ENCODE results near the gene DSG1.

DSG1 gene

GRCh38 chr18:31317860-31318259 lies at the start of gene DSG1:
Gene DSG1, plus strand, starts transcription at chr18:31318160. Its CDS starts 141 bp downstream, at chr18:31318301.
- H3K4me3 ChIP-seq (ENCODE audit: low read length), result no peak within 1 kb of the TSS
- TF ChIP-seq CTCF (IDR thresholded peaks at IDR 0.05; ENCODE audit: low read depth, low read length, poor library complexity, severe bottlenecking) (no peak), EZH2phosphoT487 (IDR thresholded peaks at IDR 0.05; ENCODE audit: borderline replicate concordance, low read length) (no peak)
- no peaks in the 10 kb centered on the region for H3K4me1 ChIP-seq (ENCODE audit: control insufficient read depth, low read length)

GRCh38 chr18:31268985-31269406 lies 49.0 kb upstream of the DSG1 start:
- Histone ChIP-seq H3K4me2 (ENCODE audit: low read length) (no peak overlapping the region), H3K27me3 (ENCODE audit: control insufficient read depth, low read length) (no peaks in the 10 kb centered on the region), H4K20me1 (ENCODE audit: control insufficient read depth, insufficient read depth, low read depth, low read length) (no peaks in the 10 kb centered on the region), H3F3A (ENCODE audit: control insufficient read depth, insufficient read depth) (no peaks in the 10 kb centered on the region), H3K79me2 (ENCODE audit: control insufficient read depth, low read length) (no peaks in the 10 kb centered on the region), H3K9me2 (replicated peaks; ENCODE audit: control insufficient read depth, low read length) (no peaks in the 10 kb centered on the region), H3K4me3 (ENCODE audit: low read length) (no peak overlapping the region), H3K4me1 (ENCODE audit: control insufficient read depth, low read length) (no peaks in the 10 kb centered on the region), H3K27ac (ENCODE audit: low read depth, low read length) (no peak overlapping the region), H3K36me3 (ENCODE audit: control insufficient read depth, low read length) (no peaks in the 10 kb centered on the region), H3K9me3 (ENCODE audit: control insufficient read depth, insufficient read depth, low read length) (no peaks in the 10 kb centered on the region)
- TF ChIP-seq EZH2phosphoT487 (IDR thresholded peaks at IDR 0.05; ENCODE audit: borderline replicate concordance, low read length), result no peak
- no peak for TF ChIP-seq CTCF (IDR thresholded peaks at IDR 0.05; ENCODE audit: low read depth, low read length, poor library complexity, severe bottlenecking)

More at GRCh38 chr18:31317860-31318259, at the start of gene DSG1:
- H3F3A ChIP-seq (ENCODE audit: control insufficient read depth, insufficient read depth), result no peaks in the 10 kb centered on the region
- no peak within 1 kb of the TSS for H3K27ac ChIP-seq (ENCODE audit: low read depth, low read length)
- no peaks in the 10 kb centered on the region for H3K9me2 ChIP-seq (replicated peaks; ENCODE audit: control insufficient read depth, low read length)
- no peaks in the 10 kb centered on the region for H3K27me3 ChIP-seq (ENCODE audit: control insufficient read depth, low read length)
- no peaks in the 10 kb centered on the region for H4K20me1 ChIP-seq (ENCODE audit: control insufficient read depth, insufficient read depth, low read depth, low read length)
- H3K4me2 ChIP-seq (ENCODE audit: low read length), result no peak within 1 kb of the TSS
- no peaks in the 10 kb centered on the region for H3K79me2 ChIP-seq (ENCODE audit: control insufficient read depth, low read length)
- no peaks in the 10 kb centered on the region for H3K9me3 ChIP-seq (ENCODE audit: control insufficient read depth, insufficient read depth, low read length)
- H3K36me3 ChIP-seq (ENCODE audit: control insufficient read depth, low read length), result no peaks in the 10 kb centered on the region

GRCh38 chr18:31269566-31269965 lies 48.4 kb upstream of the DSG1 start:
- Histone ChIP-seq H3K9me2 (replicated peaks; ENCODE audit: control insufficient read depth, low read length) (no peaks in the 10 kb centered on the region), H3F3A (ENCODE audit: control insufficient read depth, insufficient read depth) (no peaks in the 10 kb centered on the region), H3K27me3 (ENCODE audit: control insufficient read depth, low read length) (no peaks in the 10 kb centered on the region), H3K4me3 (ENCODE audit: low read length) (no peak overlapping the region), H3K36me3 (ENCODE audit: control insufficient read depth, low read length) (no peaks in the 10 kb centered on the region), H3K9me3 (ENCODE audit: control insufficient read depth, insufficient read depth, low read length) (no peaks in the 10 kb centered on the region), H3K4me1 (ENCODE audit: control insufficient read depth, low read length) (no peaks in the 10 kb centered on the region), H3K79me2 (ENCODE audit: control insufficient read depth, low read length) (no peaks in the 10 kb centered on the region), H3K4me2 (ENCODE audit: low read length) (no peak overlapping the region), H4K20me1 (ENCODE audit: control insufficient read depth, insufficient read depth, low read depth, low read length) (no peaks in the 10 kb centered on the region), H3K27ac (ENCODE audit: low read depth, low read length) (no peak overlapping the region)
- TF ChIP-seq EZH2phosphoT487 (IDR thresholded peaks at IDR 0.05; ENCODE audit: borderline replicate concordance, low read length), result no peak
- TF ChIP-seq CTCF (IDR thresholded peaks at IDR 0.05; ENCODE audit: low read depth, low read length, poor library complexity, severe bottlenecking), result no peak
